Vagina (tissue), 2 donors: ENCODE results near the gene SIK2. TPM values are rescaled to one million over a fixed set of nuclear protein-coding genes. Genes with fewer than 3 reads are reported as not detected.

Experiments
- DNase-seq, 2 donors: peaks; one replicate each; pipeline ENCODE4 v3.0.0-alpha.2; 2017; ENCODE audit errors: extremely low spot score in 2 of 2
- H3K27ac ChIP-seq: fragments of 200-600 bp; sonication (generic); one replicate; pipeline ENCODE4 v1.5.1; 2019
- H3K27me3 ChIP-seq: fragments of 200-600 bp; sonication (generic); one replicate; pipeline ENCODE4 v1.5.1; 2019
- H3K36me3 ChIP-seq, 2 donors: fragments of 200-600 bp; sonication (generic); one replicate each; pipeline ENCODE4 v1.5.1; 2017 to 2019
- H3K4me1 ChIP-seq: fragments of 200-600 bp; sonication (generic); one replicate; pipeline ENCODE4 v1.5.1; 2019
- H3K4me3 ChIP-seq, 2 donors: fragments of 200-600 bp; sonication (generic); 1 replicate in 1 of 2; 2 replicates in 1 of 2; pipeline ENCODE4 v1.5.1; 2016 to 2019
- H3K9me3 ChIP-seq: fragments of 200-600 bp; sonication (generic); one replicate; pipeline ENCODE4 v1.5.1; 2019
- POLR2A ChIP-seq, 2 donors: fragments of 450-650 bp; IDR thresholded peaks; one replicate each; pipeline ENCODE4 v1.6.1; 2017; ENCODE audit warnings: antibody characterized with exemption in 2 of 2, mild to moderate bottlenecking in 2 of 2, moderate library complexity in 2 of 2
- POLR2AphosphoS5 ChIP-seq, 2 donors: sonication (generic); formaldehyde crosslinking; IDR thresholded peaks; one replicate each; pipeline ENCODE4 v1.9.0; 2017; ENCODE audit warnings: antibody characterized with exemption in 2 of 2, mild to moderate bottlenecking in 2 of 2, low read depth in 1 of 2; ENCODE audit not compliant: insufficient read depth in 1 of 2
- intact Hi-C: fragments of 100-400 bp; cut with DNase I; formaldehyde crosslinking; loops from one replicate; pipeline ENCODE4 v1.15.1; 2023
- total RNA-seq: library from RNA; depleted of rRNA; stranded (reverse); fragments of >200 nt; gene quantifications from one replicate; pipeline ENCODE4 v1.2.3, GENCODE V29; 2016
- TF ChIP-seq, protein P1 (sequence below), 3 experiments: fragments of 450-650 bp in 2 of 3; fragments of 200-600 bp in 1 of 3; sonication (generic) in 1 of 3; IDR thresholded peaks; one replicate each; pipeline ENCODE4 v1.5.1; 2017 to 2019; ENCODE audit warnings: antibody characterized with exemption in 3 of 3, mild to moderate bottlenecking in 2 of 3, moderate library complexity in 2 of 3

The SIK2 gene
- total RNA-seq, 1 donor from 2014 or later: 16.7 TPM

DNA sequence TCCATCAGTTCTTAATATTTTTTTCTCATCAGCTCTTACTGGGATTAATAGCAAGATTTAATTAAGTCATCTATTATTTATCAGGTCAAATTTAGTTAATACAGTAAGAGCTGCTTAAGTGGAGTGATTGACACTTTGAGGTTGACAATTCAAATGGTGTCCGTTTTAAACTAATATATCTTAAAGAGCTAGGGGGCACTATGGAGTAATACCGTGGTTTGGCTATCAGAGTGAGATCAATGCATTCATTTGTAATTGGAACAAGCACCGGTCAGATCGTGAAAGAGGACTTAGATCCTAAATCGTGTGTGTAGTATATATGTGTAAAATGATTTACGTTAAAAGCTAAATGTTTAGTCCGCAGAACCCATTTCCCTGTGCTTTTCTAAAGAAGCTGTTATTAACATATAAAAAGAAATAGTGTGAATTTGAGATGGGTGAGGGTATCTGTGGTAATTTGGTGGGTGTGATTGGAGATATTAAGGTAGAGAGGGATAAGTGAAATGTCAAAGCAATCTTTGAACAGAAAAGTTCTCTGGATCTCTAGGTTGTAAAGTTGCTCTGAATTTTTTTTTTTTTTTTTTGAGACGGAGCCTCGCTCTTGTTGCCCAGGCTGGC, 2.3 kb downstream of the SIK2 start:
- no peak for DNase-seq
- Histone ChIP-seq H3K4me1 (peaks cover 33% of the 10 kb centered on the region), H3K9me3 (no peaks in the 10 kb centered on the region), H3K27me3 (no peaks in the 10 kb centered on the region), H3K36me3 (no peaks in the 10 kb centered on the region), H3K4me3 (peak overlapping the region; percentile 66 to 77), H3K27ac (peak overlapping the region; percentile 94)
- intact Hi-C loops: loop anchor here (5.0 kb wide), 1 partner anchor 238 kb away; no protein-coding TSS in a partner anchor
- TF ChIP-seq POLR2A (IDR thresholded peaks at IDR 0.05): no peak
- TF ChIP-seq, protein P1, sequence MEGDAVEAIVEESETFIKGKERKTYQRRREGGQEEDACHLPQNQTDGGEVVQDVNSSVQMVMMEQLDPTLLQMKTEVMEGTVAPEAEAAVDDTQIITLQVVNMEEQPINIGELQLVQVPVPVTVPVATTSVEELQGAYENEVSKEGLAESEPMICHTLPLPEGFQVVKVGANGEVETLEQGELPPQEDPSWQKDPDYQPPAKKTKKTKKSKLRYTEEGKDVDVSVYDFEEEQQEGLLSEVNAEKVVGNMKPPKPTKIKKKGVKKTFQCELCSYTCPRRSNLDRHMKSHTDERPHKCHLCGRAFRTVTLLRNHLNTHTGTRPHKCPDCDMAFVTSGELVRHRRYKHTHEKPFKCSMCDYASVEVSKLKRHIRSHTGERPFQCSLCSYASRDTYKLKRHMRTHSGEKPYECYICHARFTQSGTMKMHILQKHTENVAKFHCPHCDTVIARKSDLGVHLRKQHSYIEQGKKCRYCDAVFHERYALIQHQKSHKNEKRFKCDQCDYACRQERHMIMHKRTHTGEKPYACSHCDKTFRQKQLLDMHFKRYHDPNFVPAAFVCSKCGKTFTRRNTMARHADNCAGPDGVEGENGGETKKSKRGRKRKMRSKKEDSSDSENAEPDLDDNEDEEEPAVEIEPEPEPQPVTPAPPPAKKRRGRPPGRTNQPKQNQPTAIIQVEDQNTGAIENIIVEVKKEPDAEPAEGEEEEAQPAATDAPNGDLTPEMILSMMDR (IDR thresholded peaks at IDR 0.05): peak; percentile 46 to 52 (median 48)
- peak in 1 of 2 donors; percentile 47 for TF ChIP-seq POLR2AphosphoS5 (IDR thresholded peaks at IDR 0.05; ENCODE audit: insufficient read depth in 1 of 2, low read depth in 1 of 2)

DNA sequence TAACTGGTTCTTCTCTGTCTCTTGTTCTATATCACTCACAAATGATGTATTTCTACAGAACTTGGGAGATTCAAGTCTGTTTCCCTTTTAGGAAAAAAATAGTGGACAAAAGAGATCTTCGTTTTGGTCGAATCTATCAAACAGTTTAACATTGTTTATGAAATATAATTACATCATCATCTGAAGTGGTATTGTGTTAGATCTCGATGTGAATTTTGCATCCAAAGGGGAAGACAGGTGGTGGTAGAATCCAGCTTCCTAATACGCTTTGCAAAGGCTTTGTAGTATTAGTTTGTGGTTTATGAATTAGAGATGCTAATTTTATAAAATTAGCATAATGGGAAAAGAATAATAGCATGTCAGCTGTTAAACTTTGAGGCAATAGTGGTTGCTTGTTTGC, 3.4 kb downstream of the SIK2 start:
- intact Hi-C loops: no loop called here
- TF ChIP-seq, protein P1 (IDR thresholded peaks at IDR 0.05): no peak
- TF ChIP-seq POLR2AphosphoS5 (IDR thresholded peaks at IDR 0.05; ENCODE audit: insufficient read depth in 1 of 2, low read depth in 1 of 2) (no peak), POLR2A (IDR thresholded peaks at IDR 0.05) (no peak)
- H3K9me3 ChIP-seq: no peaks in the 10 kb centered on the region
- no peaks in the 10 kb centered on the region for H3K27me3 ChIP-seq
- H3K4me3 ChIP-seq: no peak overlapping the region
- peaks cover 33% of the 10 kb centered on the region for H3K4me1 ChIP-seq
- H3K36me3 ChIP-seq: no peaks in the 10 kb centered on the region
- H3K27ac ChIP-seq: no peak overlapping the region
- DNase-seq: no peak

DNA sequence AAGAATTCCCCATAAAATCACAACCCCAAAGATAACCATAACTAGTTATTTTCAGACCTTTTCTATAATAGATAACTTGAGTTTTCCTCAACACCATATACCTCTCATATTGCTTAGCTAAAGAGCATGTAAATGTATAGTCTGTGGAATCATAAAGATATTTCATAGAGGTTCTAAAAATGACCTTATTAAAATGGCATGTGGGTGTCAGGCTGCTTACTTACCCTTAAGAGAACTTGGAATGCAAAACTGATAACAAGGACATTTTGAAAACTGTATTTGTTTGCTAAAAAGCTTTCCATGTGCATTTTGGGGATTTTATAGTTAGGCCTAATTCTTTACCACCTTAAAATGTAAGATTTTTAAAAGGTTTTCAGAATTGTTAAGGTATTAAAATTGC, 4.7 kb downstream of the SIK2 start:
- H3K27me3 ChIP-seq: no peaks in the 10 kb centered on the region
- H3K36me3 ChIP-seq: no peaks in the 10 kb centered on the region
- no peak overlapping the region for H3K27ac ChIP-seq
- no peaks in the 10 kb centered on the region for H3K9me3 ChIP-seq
- no peak overlapping the region for H3K4me3 ChIP-seq
- DNase-seq: no peak
- TF ChIP-seq POLR2A (IDR thresholded peaks at IDR 0.05): no peak
- TF ChIP-seq, protein P1 (IDR thresholded peaks at IDR 0.05): no peak
- TF ChIP-seq POLR2AphosphoS5 (IDR thresholded peaks at IDR 0.05; ENCODE audit: insufficient read depth in 1 of 2, low read depth in 1 of 2): no peak
- intact Hi-C loops: no loop called here
- H3K4me1 ChIP-seq: peaks cover 24% of the 10 kb centered on the region

DNA sequence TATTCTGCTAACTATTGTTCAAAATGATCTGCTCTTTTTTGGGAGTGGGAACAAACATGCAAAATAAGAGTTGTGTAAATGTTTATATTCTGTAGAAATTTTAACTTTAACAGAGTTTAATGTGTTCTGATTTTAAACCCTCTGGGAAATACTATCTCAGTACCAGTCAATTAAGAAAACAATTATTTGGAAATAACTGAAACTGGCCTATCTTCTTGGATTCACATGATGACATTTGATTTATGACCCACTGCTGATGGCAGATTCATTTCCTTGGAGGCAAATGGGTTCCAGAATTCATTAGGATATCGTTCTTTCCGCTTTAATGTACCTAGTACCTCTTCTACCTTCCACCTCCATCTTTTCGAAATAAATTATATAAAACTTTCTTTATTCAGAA, 5.5 kb downstream of the SIK2 start:
- no peak overlapping the region for H3K4me3 ChIP-seq
- H3K9me3 ChIP-seq: no peaks in the 10 kb centered on the region
- peaks cover 24% of the 10 kb centered on the region for H3K4me1 ChIP-seq
- TF ChIP-seq POLR2AphosphoS5 (IDR thresholded peaks at IDR 0.05; ENCODE audit: insufficient read depth in 1 of 2, low read depth in 1 of 2) (no peak), POLR2A (IDR thresholded peaks at IDR 0.05) (no peak)
- TF ChIP-seq, protein P1 (IDR thresholded peaks at IDR 0.05): no peak
- no peak overlapping the region for H3K27ac ChIP-seq
- no peaks in the 10 kb centered on the region for H3K27me3 ChIP-seq
- no peaks in the 10 kb centered on the region for H3K36me3 ChIP-seq
- intact Hi-C loops: no loop called here
- DNase-seq: no peak

DNA sequence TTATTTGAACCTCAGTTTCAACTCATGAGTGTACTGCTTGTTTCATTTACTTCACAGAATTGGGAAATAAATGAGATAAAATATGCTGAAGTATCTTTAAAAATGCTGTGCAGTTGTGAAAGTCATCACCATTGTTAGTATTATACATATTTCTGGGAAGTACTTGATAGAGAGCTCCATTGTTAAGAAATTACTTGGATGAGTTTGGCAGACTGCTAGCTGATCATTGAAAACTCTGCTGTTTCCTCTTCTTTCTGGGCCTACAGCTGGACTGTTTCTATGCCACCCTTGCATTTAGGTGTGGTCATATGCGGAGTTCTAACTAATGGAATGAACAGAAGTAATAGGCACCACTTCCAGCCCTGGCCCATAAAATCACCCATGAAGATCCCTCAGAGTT, 10.0 kb downstream of the SIK2 start:
- DNase-seq: no peak
- Histone ChIP-seq H3K9me3 (no peaks in the 10 kb centered on the region), H3K27ac (no peak overlapping the region), H3K4me3 (no peak overlapping the region), H3K27me3 (no peaks in the 10 kb centered on the region), H3K36me3 (peaks cover 0 to 10% of the 10 kb centered on the region in 2 donors), H3K4me1 (no peaks in the 10 kb centered on the region)
- no peak for TF ChIP-seq POLR2A (IDR thresholded peaks at IDR 0.05)
- TF ChIP-seq POLR2AphosphoS5 (IDR thresholded peaks at IDR 0.05; ENCODE audit: insufficient read depth in 1 of 2, low read depth in 1 of 2): no peak
- TF ChIP-seq, protein P1 (IDR thresholded peaks at IDR 0.05): no peak
- intact Hi-C loops: no loop called here
